AG09309 (cell line): ENCODE results near the gene CEBPB.

Experiments
- DNase-seq: peaks from one replicate; pipeline ENCODE4 v3.0.0-alpha.2; 2010; ENCODE audit warnings: low read depth
- H3K4me3 ChIP-seq: 2 replicates; pipeline ENCODE4 v1.5.1; 2011; ENCODE audit warnings: mild to moderate bottlenecking, low read depth, low read length, moderate library complexity; ENCODE audit not compliant: control insufficient read depth
- TF ChIP-seq, protein P1 (sequence below): IDR thresholded peaks from 2 replicates; pipeline ENCODE4 v1.5.1; 2011; ENCODE audit warnings: mild to moderate bottlenecking, low read depth, low read length, inconsistent platforms; ENCODE audit not compliant: insufficient read depth, control insufficient read depth; ENCODE audit errors: missing control alignments

The CEBPB gene

DNA sequence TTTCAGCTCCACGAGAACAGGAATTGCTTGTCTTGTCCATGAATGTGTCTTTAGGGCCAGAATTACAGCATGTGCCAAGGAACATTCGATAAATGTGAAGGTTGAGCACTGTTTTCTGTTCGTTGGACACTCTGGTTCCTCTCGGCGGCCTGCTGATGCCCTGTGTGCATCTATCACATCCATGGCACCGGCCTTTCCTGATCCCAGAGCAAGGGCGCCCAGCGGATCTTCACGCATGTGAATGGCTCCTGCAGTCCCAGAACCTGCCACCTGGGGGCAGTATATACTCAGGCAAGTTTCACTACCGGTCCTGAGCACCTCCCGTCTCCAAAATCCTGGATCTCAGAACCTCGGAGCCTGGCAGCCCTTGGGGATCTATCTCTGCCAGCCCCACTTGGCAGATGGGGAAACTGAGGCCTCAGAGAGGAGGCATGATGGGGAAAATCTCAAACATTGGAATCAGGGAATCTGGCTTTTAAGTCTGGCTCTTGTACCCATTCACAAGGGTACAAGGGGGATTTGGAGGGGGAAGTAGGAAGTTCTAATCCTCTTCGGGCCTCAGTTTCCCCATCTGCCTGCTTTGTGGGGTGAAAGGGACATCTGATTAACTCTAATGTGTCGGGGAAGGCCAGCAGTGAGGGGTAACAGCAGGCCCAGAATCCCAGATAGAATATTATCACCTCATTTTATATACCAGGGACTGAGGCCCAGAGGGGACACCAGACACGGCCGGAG is 4.3 kb upstream of the CEBPB start:
- no peak for DNase-seq
- no peak overlapping the region for H3K4me3 ChIP-seq
- TF ChIP-seq, protein P1, sequence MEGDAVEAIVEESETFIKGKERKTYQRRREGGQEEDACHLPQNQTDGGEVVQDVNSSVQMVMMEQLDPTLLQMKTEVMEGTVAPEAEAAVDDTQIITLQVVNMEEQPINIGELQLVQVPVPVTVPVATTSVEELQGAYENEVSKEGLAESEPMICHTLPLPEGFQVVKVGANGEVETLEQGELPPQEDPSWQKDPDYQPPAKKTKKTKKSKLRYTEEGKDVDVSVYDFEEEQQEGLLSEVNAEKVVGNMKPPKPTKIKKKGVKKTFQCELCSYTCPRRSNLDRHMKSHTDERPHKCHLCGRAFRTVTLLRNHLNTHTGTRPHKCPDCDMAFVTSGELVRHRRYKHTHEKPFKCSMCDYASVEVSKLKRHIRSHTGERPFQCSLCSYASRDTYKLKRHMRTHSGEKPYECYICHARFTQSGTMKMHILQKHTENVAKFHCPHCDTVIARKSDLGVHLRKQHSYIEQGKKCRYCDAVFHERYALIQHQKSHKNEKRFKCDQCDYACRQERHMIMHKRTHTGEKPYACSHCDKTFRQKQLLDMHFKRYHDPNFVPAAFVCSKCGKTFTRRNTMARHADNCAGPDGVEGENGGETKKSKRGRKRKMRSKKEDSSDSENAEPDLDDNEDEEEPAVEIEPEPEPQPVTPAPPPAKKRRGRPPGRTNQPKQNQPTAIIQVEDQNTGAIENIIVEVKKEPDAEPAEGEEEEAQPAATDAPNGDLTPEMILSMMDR, result peak; percentile 95

- no peak overlapping the region for H3K4me3 ChIP-seq
- no peak for DNase-seq
- TF ChIP-seq, protein P1, result no peak
These were observed 3.6 kb upstream of the CEBPB start for GRCh38 chr20:50186987-50187402.

DNA sequence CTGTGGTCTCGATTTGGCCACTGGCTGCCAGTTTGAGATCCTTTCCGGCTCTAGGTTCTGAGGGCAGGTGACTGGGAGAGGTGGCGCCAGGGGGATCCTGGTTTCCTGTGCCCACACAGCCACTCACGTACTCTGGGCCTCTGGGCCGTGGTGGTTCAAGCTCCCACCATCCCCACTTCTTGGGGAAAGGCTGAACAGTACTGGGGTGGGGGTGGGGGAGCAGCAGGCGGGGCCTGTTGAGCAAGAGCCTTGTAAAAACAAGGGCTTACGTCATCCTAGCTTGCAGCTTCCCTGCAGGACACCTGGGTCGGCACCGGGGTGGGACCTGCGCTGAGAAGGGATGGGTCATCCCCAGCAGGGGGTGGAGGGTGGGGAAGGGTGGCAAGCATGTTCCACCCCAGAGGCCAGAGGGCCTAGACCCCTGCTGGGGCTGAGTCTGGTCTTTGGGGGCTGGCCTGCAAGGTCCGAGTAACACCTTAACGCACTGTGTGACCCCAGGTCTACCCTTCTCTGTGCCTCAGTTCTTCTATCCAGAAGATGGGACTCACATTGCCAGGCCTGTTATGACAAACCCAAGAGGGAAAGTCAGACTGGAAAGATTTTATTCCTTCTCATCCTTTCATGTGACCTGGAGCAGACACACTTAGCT is 3.1 kb upstream of the CEBPB start:
- DNase-seq, result no peak
- H3K4me3 ChIP-seq, result no peak overlapping the region
- TF ChIP-seq, protein P1, result no peak

- no peak for DNase-seq
- no peak overlapping the region for H3K4me3 ChIP-seq
- TF ChIP-seq, protein P1, result no peak
These were observed 2.3 kb upstream of the CEBPB start for GRCh38 chr20:50188287-50188688.

DNA sequence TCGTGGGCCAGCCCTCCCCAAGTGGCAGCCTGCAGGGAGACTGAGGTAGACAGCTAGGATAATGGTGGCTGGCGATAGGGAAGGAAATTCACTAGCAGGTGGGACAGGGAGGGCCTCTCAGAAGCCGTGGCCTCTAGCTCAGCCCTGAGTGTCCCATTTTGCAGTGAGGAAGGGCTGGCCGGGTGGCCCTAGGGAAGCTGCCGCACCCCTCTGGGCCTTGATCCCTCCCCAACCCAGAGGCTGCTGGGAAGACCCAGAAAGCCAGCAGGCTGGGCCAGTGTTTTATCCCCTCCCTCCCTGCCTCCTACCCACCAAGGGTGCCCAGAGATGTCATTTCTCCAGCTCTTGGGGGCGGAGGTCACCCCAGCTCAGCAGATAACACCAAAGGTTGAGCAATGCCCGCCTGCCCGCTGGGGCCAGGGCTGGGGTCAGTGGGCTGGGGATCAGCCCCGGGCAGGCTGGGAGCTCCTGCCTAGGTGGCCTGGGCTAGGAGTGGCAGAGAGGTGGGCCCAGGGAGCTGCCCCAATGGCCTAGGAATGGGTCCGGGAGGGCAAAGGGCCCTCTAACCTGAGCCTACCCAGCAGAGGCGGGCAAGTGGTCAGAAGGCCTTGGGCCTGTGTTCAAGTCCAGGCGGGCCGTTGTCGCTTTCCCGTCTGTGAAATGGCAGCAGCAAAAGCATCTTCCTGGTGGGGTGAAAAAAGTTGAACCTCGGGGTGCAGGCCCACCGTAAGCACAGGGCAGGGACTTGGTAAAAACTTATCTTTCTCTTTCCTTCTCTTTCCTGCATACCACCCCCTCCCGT is 1.6 kb upstream of the CEBPB start:
- TF ChIP-seq, protein P1, result no peak
- H3K4me3 ChIP-seq, result no peak overlapping the region
- DNase-seq, result no peak

DNA sequence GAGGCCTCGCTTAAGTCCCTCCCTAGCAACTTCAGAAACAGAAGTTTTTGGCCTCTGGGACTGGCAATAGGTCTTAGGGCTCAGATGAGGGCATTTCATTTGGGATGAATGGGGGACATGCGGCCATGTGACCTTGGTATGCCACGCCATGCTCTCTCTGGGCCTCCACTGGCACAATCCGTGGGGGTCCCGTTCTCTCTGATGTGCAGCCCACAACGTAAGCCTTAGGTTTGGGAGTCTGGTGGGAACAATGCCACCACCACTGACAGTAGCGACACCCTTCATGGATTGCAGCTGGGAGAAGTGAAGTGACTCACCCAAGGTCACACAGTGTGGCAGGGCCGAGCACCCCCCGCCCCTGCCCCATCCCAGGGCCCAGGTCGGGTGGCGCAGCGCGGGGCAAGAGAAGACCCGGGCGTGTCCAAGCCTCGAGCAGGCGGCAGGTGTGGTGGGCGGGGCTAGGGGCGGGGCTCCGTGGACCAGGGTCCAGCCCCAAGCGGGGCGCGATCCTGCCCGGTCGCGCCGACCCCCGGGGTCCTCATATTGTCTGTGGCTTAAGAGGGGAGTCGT is 864 bp upstream of the CEBPB start:
- H3K4me3 ChIP-seq, result no peak overlapping the region
- DNase-seq, result no peak
- TF ChIP-seq, protein P1, result no peak
